HUES6 (cell line): ENCODE results near the gene MACF1.

Experiments used
- H3K27ac ChIP-seq: 2 replicates; pipeline ENCODE4 v1.7.0; 2013; ENCODE audit warnings: low read depth, mild to moderate bottlenecking, low read length, inconsistent platforms
- H3K27me3 ChIP-seq: 2 replicates; pipeline ENCODE4 v1.6.1; 2013; ENCODE audit warnings: low read length; ENCODE audit not compliant: control insufficient read depth, insufficient read depth
- H3K36me3 ChIP-seq: 2 replicates; pipeline ENCODE4 v1.6.1; 2013; ENCODE audit warnings: low read length; ENCODE audit not compliant: control insufficient read depth, insufficient read depth
- H3K4me1 ChIP-seq: 2 replicates; pipeline ENCODE4 v1.6.1; 2013; ENCODE audit warnings: low read length; ENCODE audit not compliant: control insufficient read depth, insufficient read depth
- H3K4me3 ChIP-seq: 2 replicates; pipeline ENCODE4 v1.5.1; 2013; ENCODE audit warnings: low read depth, low read length
- H3K9ac ChIP-seq: one replicate; pipeline ENCODE4 v1.6.1; 2013; ENCODE audit warnings: mild to moderate bottlenecking, low read length
- H3K9me3 ChIP-seq: 2 replicates; pipeline ENCODE4 v1.6.1; 2013; ENCODE audit warnings: low read depth, low read length; ENCODE audit not compliant: control insufficient read depth, insufficient read depth

MACF1 gene

DNA sequence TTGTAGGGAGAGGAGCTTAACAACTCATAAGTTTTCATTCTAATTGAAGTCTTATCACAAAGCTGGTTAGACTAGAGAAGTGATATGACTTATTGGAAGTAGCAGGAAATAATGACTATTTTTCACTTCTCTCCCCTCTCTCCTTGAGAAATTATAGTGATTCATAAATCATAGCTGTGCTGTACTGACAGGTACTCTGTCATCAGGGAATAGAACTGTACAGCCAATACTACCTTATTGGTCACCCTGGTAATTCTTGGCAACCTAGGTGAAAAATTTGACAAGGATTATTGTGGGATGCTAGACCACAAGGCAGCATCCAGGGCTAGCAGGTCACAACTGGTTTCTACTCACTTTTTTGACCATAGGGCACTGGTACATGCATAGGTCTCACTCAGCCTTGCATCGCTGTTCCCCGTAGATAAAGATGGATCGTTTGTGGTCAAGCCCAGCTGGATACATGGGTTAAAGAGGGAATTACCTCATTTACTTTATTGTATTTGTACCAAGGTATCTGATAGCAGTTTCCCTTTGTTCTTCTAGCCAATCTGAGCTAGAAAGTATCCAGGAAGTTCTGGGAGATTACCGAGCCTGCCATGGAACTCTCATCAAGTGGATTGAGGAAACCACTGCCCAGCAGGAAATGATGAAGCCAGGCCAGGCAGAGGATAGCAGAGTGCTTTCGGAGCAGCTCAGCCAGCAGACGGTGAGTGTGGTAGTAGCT lies 113.6 kb downstream of the MACF1 start:
- H3K27ac ChIP-seq = no peak overlapping the region
- no peak overlapping the region for H3K9ac ChIP-seq
- H3K36me3 ChIP-seq = peaks cover 95% of the 10 kb centered on the region
- no peaks in the 10 kb centered on the region for H3K9me3 ChIP-seq
- no peaks in the 10 kb centered on the region for H3K4me1 ChIP-seq
- H3K27me3 ChIP-seq = no peaks in the 10 kb centered on the region
- no peak overlapping the region for H3K4me3 ChIP-seq

DNA sequence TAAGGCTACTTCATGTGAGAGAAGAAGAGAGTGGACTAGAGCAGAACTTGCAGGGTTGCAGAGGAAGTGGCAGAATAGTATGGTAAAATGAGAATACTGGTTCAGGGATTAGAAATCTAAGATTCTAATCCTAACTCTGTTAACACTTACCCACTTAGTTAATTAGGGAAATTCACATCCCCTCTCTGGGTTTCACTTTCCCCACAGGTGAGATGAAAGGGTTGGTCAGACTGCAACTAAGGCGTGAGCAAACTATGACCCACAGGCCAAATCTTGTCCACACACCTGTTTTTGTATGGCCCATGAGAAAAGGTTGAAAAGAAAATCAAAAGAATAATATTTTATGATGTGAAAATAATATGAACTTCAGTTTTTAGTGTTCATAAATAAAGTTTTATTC lies 117.5 kb downstream of the MACF1 start:
- Histone ChIP-seq H3K9ac (no peak overlapping the region), H3K4me3 (no peak overlapping the region), H3K27ac (no peak overlapping the region), H3K9me3 (no peaks in the 10 kb centered on the region), H3K36me3 (peaks cover 98% of the 10 kb centered on the region), H3K4me1 (no peaks in the 10 kb centered on the region), H3K27me3 (no peaks in the 10 kb centered on the region)

DNA sequence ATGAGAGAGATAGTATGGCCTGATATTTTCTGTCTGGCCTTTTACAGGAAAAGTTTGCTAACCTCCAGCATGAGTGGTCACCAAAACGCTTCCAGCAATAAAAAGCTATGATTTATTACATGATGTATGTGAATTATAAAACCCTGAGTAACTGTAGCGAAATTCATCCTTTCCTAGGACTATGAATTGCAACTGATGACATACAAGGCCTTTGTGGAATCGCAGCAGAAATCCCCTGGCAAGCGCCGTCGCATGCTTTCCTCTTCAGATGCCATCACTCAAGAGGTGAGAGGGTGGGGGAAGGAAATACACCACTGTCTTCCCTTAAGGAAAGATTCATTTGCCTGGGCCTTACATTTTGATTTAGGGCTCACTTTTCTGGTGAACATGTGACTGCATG lies 117.9 kb downstream of the MACF1 start:
- Histone ChIP-seq H3K4me1 (no peaks in the 10 kb centered on the region), H3K9ac (no peak overlapping the region), H3K36me3 (peaks cover 98% of the 10 kb centered on the region), H3K27me3 (no peaks in the 10 kb centered on the region), H3K27ac (no peak overlapping the region), H3K4me3 (no peak overlapping the region), H3K9me3 (no peaks in the 10 kb centered on the region)

DNA sequence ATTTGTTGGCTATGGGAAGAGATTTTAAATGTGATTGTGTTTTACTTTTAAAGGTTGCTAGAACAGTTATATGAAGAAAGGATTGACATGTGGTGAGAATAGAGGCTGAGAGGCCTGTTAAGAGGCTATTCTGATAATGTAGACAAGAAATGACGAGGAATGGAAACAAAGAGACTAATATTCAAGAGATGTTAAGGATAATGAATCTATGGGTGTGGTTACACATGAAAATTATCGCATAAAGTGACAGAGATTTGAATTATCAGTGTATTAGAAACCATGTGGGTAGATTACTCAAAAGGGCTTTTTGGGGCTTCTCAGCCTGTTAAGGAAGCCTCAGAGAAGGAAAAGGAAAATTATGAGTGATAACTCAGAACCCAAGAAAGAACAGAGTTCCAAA lies 120.4 kb downstream of the MACF1 start:
- H3K27ac ChIP-seq = no peak overlapping the region
- H3K4me3 ChIP-seq = no peak overlapping the region
- H3K27me3 ChIP-seq = no peaks in the 10 kb centered on the region
- no peaks in the 10 kb centered on the region for H3K9me3 ChIP-seq
- H3K9ac ChIP-seq = no peak overlapping the region
- H3K4me1 ChIP-seq = no peaks in the 10 kb centered on the region
- peaks cover 96% of the 10 kb centered on the region for H3K36me3 ChIP-seq

DNA sequence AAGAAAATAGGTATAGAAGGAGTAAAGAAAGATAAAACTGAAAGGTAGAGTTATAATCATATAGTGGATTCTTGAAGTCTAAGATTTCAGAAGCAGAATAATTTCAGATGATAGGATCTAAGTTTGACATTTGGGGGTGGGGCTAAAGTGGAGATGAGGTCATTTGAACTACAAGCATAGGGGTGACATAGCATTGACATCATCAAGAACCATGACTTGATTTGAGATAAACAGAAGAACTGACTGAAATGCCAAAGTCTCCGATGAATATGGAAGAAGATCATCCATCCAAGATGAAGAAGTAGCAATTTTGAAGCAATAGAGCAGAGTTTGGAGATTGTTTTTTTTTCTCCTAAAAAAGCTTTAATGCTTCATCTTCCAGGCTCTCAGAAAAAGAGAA lies 122.3 kb downstream of the MACF1 start:
- Histone ChIP-seq H3K9me3 (no peaks in the 10 kb centered on the region), H3K27me3 (no peaks in the 10 kb centered on the region), H3K27ac (no peak overlapping the region), H3K4me3 (no peak overlapping the region), H3K9ac (no peak overlapping the region), H3K4me1 (no peaks in the 10 kb centered on the region), H3K36me3 (peaks cover 96% of the 10 kb centered on the region)

DNA sequence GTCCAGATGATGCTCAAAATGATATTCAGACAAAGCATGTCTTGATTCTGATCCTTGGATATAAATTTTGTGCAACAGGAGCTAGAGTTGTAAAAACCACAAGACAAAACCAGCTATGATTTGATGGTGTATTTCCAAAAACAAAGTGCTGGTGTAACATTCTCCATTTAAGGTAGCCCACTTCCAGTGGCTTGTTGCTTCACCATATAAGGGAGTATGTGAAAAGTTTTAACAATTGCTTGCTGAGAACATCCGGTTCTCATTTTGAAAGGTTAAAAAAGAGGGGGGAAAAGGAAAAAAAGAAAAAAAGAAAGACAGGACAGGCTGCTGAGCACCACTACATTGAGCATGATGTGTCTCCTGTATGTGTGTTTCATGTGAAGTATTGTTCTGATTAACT lies 123.6 kb downstream of the MACF1 start:
- Histone ChIP-seq H3K27ac (peak overlapping the region; percentile 79; the same call in 1 of the 2 replicates), H3K27me3 (no peaks in the 10 kb centered on the region), H3K9ac (no peak overlapping the region), H3K4me3 (no peak overlapping the region), H3K36me3 (peaks cover 96% of the 10 kb centered on the region), H3K9me3 (no peaks in the 10 kb centered on the region), H3K4me1 (no peaks in the 10 kb centered on the region)

DNA sequence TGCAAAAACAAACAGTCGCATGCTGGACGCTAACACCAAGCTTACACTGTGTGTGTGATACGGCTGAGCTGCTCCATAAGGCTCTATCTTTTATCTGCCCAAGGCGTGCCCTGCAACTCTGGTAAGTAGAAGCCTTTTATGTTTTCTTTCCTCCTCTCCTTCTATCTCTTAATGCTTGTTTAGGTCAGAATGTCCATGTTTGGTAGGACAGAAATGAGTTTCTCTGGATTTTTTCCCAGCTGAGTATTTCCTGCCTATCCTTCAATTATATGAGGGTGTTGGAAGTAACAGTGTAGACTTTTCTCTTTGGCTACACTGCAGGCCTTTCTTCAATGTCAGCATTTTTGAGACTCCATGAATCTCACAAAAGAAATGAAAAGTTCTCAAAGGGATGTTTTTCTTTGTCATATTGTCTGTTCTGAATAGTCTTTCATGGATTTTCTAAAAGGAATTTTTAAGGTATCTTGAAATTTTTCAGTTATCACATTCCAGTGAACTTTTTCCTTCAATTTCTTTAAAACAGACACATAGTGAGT lies 124.2 kb downstream of the MACF1 start:
- peak overlapping the region; percentile 79; the same call in 1 of the 2 replicates for H3K27ac ChIP-seq
- no peaks in the 10 kb centered on the region for H3K9me3 ChIP-seq
- no peak overlapping the region for H3K4me3 ChIP-seq
- H3K27me3 ChIP-seq = no peaks in the 10 kb centered on the region
- peaks cover 97% of the 10 kb centered on the region for H3K36me3 ChIP-seq
- H3K9ac ChIP-seq = no peak overlapping the region
- no peaks in the 10 kb centered on the region for H3K4me1 ChIP-seq

DNA sequence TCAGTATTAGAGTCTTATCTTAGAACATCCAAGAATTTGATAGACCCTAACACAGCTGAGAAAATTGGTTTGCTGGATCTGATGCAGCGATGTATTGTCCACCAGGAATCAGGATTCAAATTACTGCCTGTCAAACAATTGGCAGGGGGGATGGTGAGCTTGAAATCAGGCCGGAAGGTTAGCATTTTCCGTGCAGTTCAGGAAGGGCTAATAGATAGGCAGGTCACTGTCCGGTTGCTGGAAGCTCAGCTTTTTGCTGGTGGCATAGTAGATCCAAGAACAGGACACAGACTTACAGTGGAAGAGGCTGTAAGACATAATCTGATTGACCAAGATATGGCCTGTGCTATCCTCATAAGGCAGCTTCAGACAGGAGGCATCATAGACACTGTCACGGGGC lies 127.2 kb downstream of the MACF1 start:
- no peaks in the 10 kb centered on the region for H3K4me1 ChIP-seq
- H3K9me3 ChIP-seq = no peaks in the 10 kb centered on the region
- no peak overlapping the region for H3K4me3 ChIP-seq
- peaks cover 93% of the 10 kb centered on the region for H3K36me3 ChIP-seq
- H3K9ac ChIP-seq = no peak overlapping the region
- no peak overlapping the region for H3K27ac ChIP-seq
- H3K27me3 ChIP-seq = no peaks in the 10 kb centered on the region

DNA sequence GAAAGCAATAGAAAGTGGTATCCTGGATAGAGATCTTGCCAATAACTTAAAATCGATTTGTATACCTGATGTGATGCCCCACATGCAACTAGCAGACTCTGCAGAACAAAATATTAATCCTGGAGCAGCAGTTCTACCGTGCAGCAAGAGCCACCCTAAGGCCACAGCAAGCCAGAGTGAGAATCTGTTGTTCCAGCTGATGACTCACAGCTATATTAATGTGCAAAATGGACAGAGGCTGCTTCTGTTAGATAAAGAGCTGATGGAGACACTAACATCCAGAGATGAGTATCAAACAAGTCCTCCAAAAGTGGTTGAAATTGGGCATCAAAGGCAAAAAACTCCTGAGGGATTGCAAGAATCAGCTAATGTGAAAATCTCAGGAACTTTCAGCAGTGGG lies 127.8 kb downstream of the MACF1 start:
- Histone ChIP-seq H3K4me3 (no peak overlapping the region), H3K36me3 (peaks cover 92% of the 10 kb centered on the region), H3K9ac (no peak overlapping the region), H3K27me3 (no peaks in the 10 kb centered on the region), H3K27ac (no peak overlapping the region), H3K9me3 (no peaks in the 10 kb centered on the region), H3K4me1 (no peaks in the 10 kb centered on the region)

DNA sequence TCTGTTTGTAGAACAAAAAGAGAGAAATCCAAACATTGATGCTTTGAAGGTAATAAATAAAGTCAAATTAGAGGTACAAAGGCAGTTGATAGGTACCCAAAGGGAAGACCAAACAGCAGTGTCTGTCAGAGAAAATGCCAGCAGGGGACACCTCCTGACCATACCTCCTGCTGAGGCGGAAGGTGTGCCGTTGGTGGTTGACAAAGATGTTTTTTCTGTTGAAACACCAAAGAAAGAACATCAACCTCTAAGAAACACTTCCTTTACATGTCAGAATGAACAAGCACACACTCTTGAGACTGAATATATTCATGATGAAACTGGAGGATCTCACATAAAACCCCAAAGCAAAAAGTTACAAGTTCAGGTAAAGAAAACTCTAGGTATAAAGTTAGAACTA lies 128.3 kb downstream of the MACF1 start:
- H3K9me3 ChIP-seq = no peaks in the 10 kb centered on the region
- H3K4me3 ChIP-seq = no peak overlapping the region
- no peak overlapping the region for H3K9ac ChIP-seq
- peaks cover 90% of the 10 kb centered on the region for H3K36me3 ChIP-seq
- H3K27ac ChIP-seq = no peak overlapping the region
- H3K4me1 ChIP-seq = no peaks in the 10 kb centered on the region
- H3K27me3 ChIP-seq = no peaks in the 10 kb centered on the region

DNA sequence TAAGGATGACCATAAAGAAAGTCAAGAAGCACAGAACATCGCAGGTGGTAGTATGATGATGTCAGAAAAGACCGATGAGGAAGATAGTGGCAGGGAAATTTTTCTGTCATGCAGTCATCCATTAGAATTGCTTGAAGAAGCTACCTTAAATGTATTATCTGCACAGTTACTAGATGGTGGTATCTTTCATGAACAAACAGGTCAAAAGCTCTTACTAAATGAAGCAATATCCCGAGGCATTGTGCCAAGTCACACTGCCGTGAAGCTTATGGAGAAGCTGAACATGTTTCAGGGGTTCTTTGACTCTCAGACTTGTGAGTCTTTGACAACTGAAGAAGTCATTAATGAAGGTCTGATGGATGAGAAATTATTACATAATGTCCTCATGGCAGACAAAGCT lies 128.8 kb downstream of the MACF1 start:
- Histone ChIP-seq H3K9ac (no peak overlapping the region), H3K27ac (no peak overlapping the region), H3K4me3 (no peak overlapping the region), H3K36me3 (peaks cover 90% of the 10 kb centered on the region), H3K4me1 (no peaks in the 10 kb centered on the region), H3K9me3 (no peaks in the 10 kb centered on the region), H3K27me3 (no peaks in the 10 kb centered on the region)
